Measurements from ENCODE around the gene CWF19L2.
"Not testable (repeated sequence)": the region's sequence is repeated elsewhere in the genome, so short reads cannot be mapped to it uniquely, and the experiment has no call there.

The CWF19L2 gene

GRCh38 chr11:107438148-107438547 lies 19.5 kb downstream of the CWF19L2 start:
- no peak for DNase-seq (ENCODE audit: low read depth, low spot score)

- no peak for DNase-seq (ENCODE audit: low read depth, low spot score)
Observed at GRCh38 chr11:107430525-107430924, 27.1 kb downstream of the CWF19L2 start.

- DNase-seq (ENCODE audit: low read depth, low spot score) = no peak
Observed at GRCh38 chr11:107427569-107428180, 29.9 kb downstream of the CWF19L2 start.

GRCh38 chr11:107413352-107413751 lies 44.3 kb downstream of the CWF19L2 start:
- DNase-seq (ENCODE audit: low read depth, low spot score) = no peak

GRCh38 chr11:107408762-107409211 lies 48.8 kb downstream of the CWF19L2 start:
- no peak for DNase-seq (ENCODE audit: low read depth, low spot score)

- DNase-seq (ENCODE audit: low read depth, low spot score) = no peak
Observed at GRCh38 chr11:107405260-107405659, 52.4 kb downstream of the CWF19L2 start.

GRCh38 chr11:107401131-107401530 lies 56.5 kb downstream of the CWF19L2 start:
- DNase-seq (ENCODE audit: low read depth, low spot score) = not testable (repeated sequence)

GRCh38 chr11:107397357-107397756 lies 60.3 kb downstream of the CWF19L2 start:
- no peak for DNase-seq (ENCODE audit: low read depth, low spot score)

- DNase-seq (ENCODE audit: low read depth, low spot score) = no peak
Observed at GRCh38 chr11:107392611-107393010, 65.0 kb downstream of the CWF19L2 start.

GRCh38 chr11:107390701-107391100 lies 66.9 kb downstream of the CWF19L2 start:
- not testable (repeated sequence) for DNase-seq (ENCODE audit: low read depth, low spot score)

GRCh38 chr11:107387666-107388065 lies 70.0 kb downstream of the CWF19L2 start:
- no peak for DNase-seq (ENCODE audit: low read depth, low spot score)

GRCh38 chr11:107385361-107385981 lies 72.2 kb downstream of the CWF19L2 start:
- no peak for DNase-seq (ENCODE audit: low read depth, low spot score)

- DNase-seq (ENCODE audit: low read depth, low spot score) = no peak
Observed at GRCh38 chr11:107384144-107384852, 73.3 kb downstream of the CWF19L2 start.

- DNase-seq (ENCODE audit: low read depth, low spot score) = no peak
Observed at GRCh38 chr11:107372439-107372838, 85.2 kb downstream of the CWF19L2 start.

GRCh38 chr11:107370390-107370789 lies 87.2 kb downstream of the CWF19L2 start:
- DNase-seq (ENCODE audit: low read depth, low spot score) = no peak

GRCh38 chr11:107359701-107360100 lies 97.9 kb downstream of the CWF19L2 start:
- DNase-seq (ENCODE audit: low read depth, low spot score) = no peak

- DNase-seq (ENCODE audit: low read depth, low spot score) = no peak
Observed at GRCh38 chr11:107357877-107358276, 99.7 kb downstream of the CWF19L2 start.

- DNase-seq (ENCODE audit: low read depth, low spot score) = no peak
Observed at GRCh38 chr11:107354780-107355179, 102.8 kb downstream of the CWF19L2 start.

- no peak for DNase-seq (ENCODE audit: low read depth, low spot score)
Observed at GRCh38 chr11:107337917-107338316, 119.7 kb downstream of the CWF19L2 start.

- DNase-seq (ENCODE audit: low read depth, low spot score) = no peak
Observed at GRCh38 chr11:107331728-107332127, 125.9 kb downstream of the CWF19L2 start.

GRCh38 chr11:107329164-107329563 lies 128.5 kb downstream of the CWF19L2 start:
- no peak for DNase-seq (ENCODE audit: low read depth, low spot score)

GRCh38 chr11:107316426-107316825 lies 141.2 kb downstream of the CWF19L2 start:
- no peak for DNase-seq (ENCODE audit: low read depth, low spot score)

GRCh38 chr11:107307991-107308390 lies 149.6 kb downstream of the CWF19L2 start:
- no peak for DNase-seq (ENCODE audit: low read depth, low spot score)

All from smooth muscle cell of the brain vasculature (primary cell).